Superior temporal gyrus (tissue), 1 donor: ENCODE measurements around the gene PTPRN.
"Not testable (repeated sequence)": the region's sequence is repeated elsewhere in the genome, so short reads cannot be mapped to it uniquely, and the experiment has no call there.

Experiments
- DNase-seq: peaks from one replicate; pipeline ENCODE4 v3.0.0-alpha.2; 2016; ENCODE audit errors: extremely low spot score

PTPRN gene

DNA sequence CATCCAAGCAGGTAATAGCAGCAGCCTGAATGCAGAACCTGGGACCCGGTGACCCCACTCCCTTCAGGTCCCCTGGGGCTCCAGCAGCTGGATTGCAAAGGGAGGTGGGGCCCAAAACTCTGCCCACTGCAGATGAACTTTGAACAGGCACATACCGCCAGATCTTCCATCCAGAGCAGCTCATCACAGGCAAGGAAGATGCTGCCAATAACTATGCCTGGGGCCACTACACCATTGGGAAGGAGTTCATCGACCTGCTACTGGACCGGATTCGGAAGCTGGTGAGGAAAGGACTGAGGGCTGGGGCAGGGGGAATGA lies 39.2 kb downstream of the PTPRN start:
- DNase-seq, result no peak

- no peak for DNase-seq
These were observed 39.7 kb downstream of the PTPRN start for GRCh38 chr2:219269362-219270054.

GRCh38 chr2:219268294-219268693 lies 40.9 kb downstream of the PTPRN start:
- no peak for DNase-seq

GRCh38 chr2:219266886-219267285 lies 42.3 kb downstream of the PTPRN start:
- DNase-seq, result no peak

GRCh38 chr2:219266232-219266631 lies 43.0 kb downstream of the PTPRN start:
- DNase-seq, result no peak

- DNase-seq, result peak; percentile 33
These were observed 48.0 kb downstream of the PTPRN start for GRCh38 chr2:219261024-219261855.

DNA sequence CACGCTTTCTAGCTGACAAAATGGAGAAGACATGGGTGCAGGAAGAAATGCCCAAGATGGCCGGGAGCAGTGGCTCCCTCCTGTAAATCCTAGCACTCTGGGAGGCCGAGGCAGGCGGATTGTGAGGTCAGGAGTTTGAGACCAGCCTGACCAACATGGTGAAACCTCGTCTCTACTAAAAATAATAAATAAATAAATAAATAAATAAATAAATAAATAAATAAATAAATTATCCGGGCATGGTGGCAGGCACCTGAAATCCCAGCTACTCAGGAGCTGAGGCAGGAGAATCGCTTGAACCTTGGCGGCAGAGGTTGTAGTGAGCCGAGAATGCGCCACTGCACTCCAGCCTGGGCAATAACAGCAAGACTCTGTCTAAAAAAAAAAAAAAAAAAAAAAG lies 50.3 kb downstream of the PTPRN start:
- DNase-seq, result not testable (repeated sequence)

- peak; percentile 18 for DNase-seq
These were observed 54.5 kb downstream of the PTPRN start for GRCh38 chr2:219254590-219255201.

DNA sequence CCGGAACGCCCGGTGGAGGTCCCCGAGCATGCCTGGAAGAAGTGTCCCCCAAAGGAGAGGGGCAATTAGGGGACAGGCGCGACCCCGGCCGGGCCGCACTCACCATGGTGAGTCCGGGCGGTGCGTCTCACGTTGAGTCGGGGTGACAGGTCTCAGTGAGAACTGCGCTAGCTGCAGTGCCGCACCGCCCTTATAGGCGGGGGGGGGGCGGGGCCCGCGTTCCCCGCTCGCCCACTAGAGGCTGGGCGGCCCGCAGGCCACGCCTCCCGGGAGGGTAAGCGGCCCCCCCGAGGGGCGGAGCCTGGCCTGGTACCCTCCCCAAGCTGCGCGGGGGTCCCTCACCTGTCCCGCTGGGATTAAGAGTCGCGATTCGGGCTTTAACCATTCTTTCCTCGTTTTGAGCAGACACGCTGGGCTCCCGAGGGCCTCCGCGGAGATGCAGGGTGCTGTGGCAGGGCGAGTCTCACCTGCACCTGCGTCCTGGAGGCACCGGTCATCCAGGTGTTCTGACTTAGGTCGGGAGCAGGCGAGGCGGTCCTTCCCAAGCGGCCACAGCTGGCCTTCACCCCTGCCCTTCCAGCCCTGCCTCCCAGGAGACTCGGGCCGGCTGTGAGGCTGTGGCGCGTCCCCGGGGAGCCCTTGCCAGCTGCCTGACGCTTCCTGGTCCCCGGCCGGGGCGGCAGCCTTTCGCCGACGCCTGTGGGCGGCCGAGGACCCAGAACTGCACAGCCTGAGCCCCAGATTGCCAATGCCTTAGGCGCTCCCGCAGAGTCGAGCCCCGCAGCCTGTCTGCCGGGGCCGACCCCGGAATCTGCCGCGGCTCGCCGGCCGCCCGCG lies 55.2 kb downstream of the PTPRN start, which contains the start of gene TUBA4A:
Gene TUBA4A (minus strand): TSS at position 166 of the 837 bp plus-strand sequence. CDS start 60 bp downstream, at position 106.
- peak; percentile 82 for DNase-seq

DNA sequence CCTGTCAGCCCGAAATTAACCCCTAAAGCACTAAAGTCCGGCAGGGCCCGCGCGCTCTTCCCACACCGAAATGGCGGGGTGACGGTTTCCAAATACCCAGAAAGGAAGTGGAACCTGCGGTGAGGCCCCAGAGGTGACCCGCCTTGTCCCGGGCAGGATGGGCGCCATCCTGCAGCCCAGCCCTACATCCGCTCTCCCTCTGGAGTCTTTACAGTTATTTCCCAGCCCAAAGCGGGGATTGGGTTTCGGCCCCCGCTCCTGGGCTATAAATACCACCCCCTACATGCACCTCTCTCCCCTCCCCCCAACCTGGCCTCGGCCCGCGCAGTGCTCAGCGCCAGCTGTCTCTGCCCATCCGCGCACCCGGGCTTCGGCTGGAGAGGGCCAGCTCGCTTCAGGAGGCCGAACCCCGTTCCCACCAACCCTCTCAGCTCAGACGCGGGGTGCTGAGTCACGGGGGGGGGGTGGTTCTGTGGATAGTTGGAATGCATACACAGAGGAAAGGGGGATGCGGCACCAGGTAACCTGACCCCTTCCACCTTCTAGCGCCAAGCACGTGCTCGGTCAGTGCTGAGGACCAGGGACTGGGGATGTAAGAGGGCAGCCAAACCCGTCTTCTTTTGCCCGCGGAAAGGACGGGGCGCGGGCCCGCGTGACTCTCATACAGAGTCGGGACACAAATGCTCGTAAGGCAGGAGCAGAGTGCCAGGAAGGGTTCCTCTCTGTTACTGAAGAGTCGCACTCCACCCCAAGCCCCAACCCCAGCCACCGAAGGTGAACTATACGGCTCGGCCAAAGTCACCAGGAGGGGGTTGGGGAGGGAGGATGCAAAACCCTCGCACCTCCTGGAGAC lies 56.1 kb downstream of the PTPRN start, which contains the start of gene TUBA4B:
Gene TUBA4B (plus strand): TSS at position 344 of the 853 bp plus-strand sequence. CDS start 165 bp downstream, at position 509.
- no peak for DNase-seq

DNA sequence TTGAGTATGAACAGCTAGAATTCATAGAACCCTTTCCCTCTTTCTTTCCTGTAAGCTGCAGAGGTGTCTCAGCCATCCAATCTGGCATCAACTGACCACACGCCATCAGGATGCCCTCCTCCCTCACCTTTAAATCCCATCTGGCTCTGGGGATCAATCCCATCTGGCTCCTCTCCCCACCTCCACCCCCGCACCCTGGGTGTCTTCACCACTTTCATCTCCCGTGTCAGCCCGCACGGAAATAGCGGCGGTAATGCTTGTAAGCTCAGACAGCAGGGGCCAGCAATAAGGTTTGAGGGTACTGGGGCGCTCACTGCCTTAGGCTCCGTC lies 56.7 kb downstream of the PTPRN start:
- DNase-seq, result no peak

DNA sequence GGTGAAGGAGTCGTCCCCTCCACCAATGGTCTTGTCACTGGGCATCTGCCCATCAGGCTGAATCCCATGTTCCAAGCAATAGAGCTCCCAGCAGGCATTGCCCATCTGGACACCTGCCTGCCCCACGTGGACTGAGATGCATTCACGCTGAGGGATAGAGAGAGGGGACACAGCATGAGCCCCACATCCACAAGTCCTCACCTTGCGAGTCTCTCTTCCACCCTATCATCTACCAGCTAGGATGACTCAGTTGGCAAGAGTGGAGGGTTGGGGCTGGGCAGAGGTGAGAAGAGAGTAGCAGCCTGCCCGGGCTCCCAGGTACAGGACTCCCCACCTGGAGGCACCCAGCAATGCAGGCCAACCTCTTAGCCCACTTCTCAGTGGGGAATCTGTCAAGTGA lies 57.1 kb downstream of the PTPRN start:
- DNase-seq, result no peak

GRCh38 chr2:219251656-219252055 lies 57.5 kb downstream of the PTPRN start:
- no peak for DNase-seq

- no peak for DNase-seq
These were observed 59.0 kb downstream of the PTPRN start for GRCh38 chr2:219250049-219250781.

GRCh38 chr2:219249203-219249980 lies 59.8 kb downstream of the PTPRN start:
- DNase-seq, result peak; percentile 68

DNA sequence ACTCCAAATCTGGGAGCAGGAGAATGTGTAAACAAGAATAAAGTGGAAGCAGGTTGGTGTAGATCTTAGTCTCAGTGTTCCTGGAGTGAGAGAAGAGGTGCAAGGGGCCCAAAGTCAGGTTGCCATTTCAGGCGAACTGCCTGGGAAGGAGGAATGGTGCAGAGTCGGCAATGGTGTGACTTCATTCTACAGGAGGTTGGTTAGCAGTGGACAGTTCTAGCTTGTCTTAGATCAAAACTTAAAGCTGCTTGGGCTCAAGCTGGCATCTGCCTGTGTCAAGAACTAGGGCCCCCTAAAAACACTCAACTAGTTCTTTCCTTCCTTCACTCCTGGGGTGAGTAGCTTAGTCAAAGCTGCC lies 60.4 kb downstream of the PTPRN start:
- DNase-seq, result no peak

- DNase-seq, result no peak
These were observed 61.2 kb downstream of the PTPRN start for GRCh38 chr2:219247678-219248642.

DNA sequence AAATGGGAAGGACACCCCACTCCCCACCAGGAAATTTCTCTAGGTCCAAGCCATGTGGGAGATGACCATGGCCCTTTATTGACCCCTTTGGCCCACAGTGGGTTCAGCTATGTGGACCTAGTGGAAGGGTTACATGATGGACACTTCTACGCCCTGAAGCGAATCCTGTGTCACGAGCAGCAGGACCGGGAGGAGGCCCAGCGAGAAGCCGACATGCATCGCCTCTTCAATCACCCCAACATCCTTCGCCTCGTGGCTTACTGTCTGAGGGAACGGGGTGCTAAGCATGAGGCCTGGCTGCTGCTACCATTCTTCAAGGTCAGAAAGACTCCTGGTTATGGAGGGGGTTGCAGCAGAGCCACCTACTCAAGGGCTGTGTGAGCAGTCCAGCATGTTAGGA lies 62.6 kb downstream of the PTPRN start:
- no peak for DNase-seq
